Activated T-helper 1 cell treated with Interleukin-2 at 50 U/mL for 16 hours (primary cell): ENCODE measurements around the gene MARK2.

Experiments used
- DNase-seq: peaks from one replicate; pipeline ENCODE4 v3.0.0-alpha.2; 2020; ENCODE audit warnings: low read depth

MARK2 gene

DNA sequence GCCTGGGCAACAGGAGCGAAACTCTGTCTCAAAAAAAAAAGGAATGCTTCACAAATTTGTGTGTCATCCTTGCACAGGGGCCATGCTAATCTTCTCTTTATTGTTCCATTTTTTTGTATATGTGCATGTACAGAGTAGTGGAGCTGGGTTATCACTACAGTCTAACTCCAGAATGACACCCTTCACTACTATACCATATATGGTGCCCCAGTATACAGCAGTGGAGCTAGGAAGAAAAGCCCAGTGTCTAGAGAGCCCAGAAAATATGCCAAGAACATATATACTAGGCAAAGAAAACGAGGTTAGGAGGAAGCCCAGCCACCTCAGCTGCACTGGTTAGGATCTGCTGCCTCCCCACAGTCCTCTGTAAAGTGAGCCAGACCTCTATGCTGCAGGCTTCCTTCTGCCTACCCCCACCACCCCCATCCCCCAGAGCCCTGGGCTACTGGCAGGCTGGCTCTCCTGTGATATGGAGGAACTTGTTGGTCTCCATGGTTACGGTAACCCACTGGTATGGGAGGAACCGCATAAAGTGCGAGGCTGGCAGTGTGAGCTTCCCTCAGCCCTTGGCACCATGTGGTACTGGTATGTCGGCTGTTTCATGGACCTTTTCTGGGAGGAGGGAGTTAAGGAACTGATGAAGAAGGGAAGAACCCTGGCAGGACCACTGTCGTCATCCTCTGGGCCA is 43.8 kb downstream of the MARK2 start:
- DNase-seq = no peak

DNA sequence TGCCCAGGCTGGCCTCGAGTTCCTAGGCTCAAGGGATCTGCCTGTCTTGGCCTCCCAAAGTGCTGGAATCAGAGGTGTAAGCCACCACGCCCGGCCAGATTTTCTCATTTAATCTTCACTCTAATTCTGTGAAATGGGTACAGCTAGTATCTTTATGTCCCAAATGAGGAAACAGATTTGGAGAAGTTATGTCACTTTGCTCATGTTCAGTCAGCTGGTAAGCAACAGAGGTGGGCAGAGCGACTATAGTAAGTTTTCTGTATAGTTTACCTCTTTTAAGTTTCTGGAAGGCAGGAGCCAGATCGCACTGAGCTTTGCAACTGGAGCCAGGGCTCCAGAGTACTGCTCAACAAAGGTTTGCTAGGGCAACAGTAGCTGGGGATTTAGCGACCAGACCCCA is 44.9 kb downstream of the MARK2 start:
- DNase-seq = no peak

DNA sequence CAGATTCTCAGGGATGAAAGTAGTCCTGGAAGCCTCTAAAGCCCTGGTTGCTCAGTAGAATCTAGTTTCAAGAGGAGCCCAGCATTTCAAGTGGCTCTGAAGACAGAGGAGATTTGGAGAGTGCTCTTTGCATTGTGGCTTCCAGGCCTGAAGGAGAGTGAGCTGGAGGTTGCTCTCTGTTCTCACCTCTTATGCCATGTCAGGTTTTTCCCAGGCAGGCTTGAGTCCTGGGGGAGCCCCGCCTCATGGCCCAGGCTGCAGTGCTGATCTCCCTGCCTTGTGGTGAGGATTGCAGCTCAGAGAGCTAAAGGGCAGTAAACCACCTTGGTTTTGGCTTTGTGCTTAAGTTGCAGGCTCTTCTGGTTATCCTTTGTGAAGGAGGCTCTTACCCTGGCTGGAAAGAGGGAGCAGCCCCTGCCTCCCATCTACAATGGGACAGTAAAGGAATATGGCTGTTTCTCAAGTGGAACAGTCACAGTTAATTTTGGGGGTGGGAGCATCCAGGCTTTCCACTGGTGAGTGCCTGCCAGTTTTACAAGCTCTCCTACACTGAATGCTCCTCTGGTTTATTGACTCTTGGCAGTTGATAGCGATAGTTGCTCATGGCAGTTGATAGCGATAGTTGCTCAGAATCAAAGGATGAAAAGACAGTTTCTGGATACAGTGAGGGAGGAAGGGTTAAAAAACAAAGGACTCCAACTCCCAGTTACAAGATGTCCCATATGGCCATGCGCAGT is 45.5 kb downstream of the MARK2 start:
- no peak for DNase-seq

DNA sequence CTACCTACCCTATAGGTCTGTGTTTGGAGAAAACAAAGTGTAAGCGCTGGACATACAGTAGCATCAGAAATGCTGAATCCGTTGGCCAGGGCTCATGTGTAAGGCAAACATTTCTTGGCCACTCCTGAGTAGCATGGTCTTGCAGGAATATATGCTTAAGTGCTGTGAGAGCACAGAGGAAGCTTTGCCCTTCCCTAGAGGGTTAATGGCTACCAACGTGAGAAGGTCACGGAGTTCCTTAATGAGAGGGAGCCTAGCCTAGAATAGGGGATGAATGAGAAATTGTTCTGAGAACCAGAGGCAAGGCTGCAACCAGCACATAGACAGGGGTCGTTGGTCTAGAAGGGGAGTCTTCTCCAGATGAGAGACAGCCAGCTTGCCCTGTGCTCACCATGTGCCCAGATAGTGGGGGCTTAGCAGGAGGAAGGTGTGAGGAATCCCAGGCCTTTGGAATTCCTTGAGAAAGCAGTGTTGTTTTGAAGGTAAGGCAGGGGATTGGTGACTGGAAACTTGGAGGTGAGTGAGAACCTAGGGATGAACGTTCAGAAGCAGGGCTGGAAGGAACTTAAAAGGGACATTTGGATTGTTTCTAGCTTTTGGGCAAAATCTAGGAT is 48.6 kb downstream of the MARK2 start:
- no peak for DNase-seq

DNA sequence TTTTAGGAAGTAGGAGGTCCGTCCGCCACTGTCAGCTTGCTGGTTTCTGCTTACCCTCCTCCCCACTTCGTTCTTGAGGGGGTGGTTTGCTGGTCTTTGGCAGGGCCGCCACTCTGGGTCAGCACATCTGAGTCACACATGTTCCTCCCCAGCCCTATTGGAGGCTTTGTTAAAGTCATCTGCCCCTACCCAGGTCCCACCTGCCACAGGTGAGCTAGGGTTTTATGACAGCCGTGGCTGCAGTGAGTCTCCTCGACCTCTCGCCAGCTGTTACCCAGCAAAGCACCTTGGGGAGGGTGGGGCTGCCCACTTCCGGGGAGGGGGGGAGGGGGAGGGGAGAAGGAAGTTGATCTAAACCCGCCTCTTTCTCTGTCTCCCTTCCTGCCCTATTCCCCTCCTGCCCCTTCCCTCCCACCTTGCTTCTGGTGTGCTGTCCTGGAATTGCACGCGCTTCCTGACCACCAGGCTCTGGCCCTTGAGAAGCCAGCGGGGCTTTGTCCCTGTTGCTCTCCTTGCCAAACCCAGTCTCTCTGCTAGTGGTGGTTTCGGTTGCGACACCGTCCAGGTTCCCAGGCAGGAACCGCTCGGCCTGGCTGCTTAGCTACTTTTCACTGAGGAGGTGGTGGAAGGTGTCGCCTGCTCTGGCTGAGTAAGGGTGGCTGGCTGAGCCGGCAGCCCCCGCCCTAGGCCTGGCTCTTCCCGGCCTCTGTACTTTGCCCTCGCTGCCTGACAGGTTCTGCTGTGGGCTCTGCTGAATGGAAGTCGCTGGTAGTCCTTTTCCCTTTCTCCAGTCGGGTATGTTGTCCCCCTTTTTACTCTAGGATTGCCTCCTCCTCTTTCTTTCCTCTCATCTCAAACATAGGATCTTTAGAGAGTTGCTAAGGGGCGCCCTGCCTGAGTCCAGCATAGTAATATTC is 49.5 kb downstream of the MARK2 start:
- DNase-seq = peak; percentile 63

DNA sequence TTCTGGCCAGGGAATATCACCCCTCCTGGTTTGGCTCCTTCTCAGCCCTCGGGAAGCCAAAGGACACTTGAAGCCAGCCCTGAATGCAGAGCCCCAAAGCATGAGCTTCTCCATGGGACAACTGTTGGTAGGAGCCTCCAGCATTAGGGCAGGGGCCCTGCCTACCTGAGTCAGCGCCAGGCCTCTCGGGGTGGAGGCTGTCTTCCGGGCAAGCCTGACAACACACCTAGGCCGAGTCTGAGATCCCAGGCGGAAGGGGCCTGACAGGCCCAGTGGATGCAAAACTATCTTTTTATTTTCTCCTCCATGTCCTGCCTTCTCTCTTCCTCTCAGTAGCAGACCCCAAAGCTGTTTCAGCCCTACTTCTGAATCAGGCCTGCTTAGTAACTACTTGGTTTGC is 50.4 kb downstream of the MARK2 start:
- DNase-seq = no peak

DNA sequence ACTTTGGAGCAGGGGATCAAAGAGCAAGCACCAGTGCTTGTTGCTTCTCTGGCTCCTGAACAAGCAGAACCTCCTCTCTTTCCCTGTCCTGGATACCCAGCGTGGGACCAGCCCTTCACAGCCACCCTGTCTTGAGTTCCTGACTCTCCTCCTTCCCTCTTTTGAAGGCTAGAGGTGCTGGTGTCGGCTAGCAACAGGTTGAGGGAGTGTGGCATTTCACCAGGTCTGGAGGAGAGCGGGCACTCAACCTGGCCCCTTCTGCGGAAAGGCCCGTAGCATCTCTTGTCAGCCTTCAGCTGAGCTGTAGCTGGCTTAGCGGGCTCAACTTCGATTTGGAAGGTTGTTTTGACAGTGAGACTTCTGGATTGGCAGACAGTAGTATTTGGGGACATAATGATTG is 51.5 kb downstream of the MARK2 start:
- no peak for DNase-seq

DNA sequence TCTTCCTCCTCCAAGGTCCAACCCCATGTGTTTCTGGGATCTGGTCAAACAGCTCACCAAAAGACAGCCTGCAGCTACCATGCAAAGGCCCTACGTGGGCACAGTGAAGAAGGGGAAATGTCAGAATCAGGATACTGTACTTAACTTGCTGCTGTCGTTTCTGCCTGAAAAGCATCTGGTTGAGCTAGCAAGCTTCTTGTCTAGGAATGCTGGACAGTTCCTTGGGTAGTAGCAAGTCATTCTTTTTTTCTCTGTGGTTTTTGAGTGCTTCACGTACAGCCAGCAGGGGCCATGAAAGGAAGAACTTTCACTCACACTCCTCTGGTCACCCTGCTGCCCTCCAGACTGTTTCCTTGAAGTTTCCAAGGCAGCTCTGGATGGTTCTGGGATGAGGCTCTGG is 53.3 kb downstream of the MARK2 start:
- no peak for DNase-seq

DNA sequence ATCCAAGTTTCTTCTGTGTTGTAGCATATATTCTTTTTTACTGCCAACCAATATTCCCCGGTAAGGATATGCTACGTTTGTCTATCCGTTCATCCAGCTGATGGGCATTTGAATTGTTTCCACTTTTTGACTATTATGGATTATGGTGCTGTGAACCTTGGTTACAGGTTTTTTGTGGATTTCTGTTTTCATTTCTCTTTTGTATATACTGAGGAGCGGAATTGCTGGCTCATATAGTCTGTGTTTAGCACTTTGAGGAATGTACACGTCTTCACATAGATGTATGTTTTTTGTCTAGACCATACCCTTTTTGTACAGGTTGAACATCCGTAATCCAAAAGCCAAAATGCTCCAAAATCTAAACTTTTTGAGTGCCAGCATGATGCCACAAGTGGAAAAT is 54.4 kb downstream of the MARK2 start:
- no peak for DNase-seq

DNA sequence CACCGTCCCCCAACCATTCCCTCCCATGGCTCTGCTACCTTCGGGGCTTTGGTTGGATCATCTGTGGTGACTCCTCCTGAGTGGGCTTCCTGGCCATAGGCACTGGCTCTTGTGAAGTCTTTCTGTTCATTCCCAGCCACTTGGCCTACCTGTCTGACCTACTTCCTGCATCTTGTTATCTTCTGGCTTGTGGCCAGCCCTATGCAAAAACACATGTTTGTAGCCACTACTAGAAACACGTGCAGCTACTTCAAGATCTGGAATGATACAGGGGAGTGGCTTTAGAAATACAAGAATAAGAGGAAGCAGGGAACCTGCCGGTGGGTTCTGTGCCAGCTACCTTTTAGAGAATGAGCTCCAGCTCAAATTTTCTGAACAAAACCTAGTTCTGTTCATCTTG is 57.2 kb downstream of the MARK2 start:
- no peak for DNase-seq

DNA sequence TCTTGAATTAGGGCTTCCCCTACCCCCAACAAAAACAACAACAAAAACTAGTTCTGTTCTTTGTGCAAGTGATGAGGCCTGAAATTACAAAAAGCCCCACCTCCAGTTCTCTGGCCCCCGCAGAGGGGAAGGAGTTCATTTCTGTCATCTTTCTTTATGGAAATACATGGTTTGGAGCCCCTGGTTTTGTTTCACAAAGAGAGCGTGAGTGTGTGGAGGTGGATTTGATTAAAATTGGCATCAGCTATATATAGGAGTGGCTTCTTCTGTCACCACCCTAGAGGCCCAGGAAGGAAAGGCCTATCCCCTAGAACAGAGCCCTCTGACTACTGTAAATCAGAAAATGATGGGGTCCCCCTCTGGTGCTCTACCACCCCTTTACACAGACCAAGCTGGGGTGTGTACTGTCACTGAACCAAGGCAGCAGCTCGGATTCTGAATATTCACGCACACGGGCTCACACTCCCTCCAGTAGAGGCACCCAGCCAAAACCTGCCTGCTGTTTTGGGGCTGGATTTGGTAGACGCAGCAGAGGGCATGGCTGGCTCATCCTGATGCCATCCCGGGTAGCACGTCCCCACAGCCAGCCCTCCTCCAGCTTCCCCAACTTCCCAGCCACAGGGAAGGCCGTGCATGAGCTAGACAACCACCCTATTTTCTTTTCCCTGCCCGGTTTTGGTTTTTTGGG is 58.7 kb downstream of the MARK2 start:
- DNase-seq = no peak

DNA sequence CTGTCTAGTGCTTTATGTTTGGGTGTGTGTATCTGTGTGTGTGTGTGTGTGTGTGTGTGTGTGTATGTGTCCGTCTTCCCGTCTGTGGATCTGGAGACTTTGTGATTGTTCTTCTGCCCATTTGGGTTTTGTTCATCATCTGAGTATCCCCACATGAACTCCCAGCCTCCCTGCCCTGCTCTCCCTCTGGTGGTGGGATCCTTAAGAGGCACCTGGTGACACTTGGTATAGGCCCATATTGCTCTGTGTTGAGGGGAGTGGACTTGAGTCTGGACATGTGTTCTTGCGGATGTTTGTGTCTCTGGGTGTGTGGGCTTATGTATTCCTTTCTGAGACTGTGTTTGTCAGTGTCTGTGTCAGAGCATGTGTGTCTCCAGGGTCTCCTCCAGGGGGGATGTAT is 62.8 kb downstream of the MARK2 start:
- no peak for DNase-seq

DNA sequence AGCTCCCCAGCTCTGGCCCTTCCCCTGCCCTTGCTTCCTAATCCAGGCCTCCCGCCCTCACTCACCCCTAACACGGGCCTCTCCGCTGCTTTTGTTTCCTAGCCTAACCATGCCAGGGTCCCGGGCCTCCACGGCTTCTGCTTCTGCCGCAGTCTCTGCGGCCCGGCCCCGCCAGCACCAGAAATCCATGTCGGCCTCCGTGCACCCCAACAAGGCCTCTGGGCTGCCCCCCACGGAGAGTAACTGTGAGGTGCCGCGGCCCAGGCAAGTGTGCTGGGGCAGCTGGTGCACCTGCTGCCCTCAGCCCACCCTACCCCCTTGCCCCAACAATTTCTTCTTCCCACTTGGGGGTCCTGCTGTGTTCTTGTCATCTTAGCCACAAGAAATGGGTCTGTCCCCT is 65.0 kb downstream of the MARK2 start:
- DNase-seq = no peak

DNA sequence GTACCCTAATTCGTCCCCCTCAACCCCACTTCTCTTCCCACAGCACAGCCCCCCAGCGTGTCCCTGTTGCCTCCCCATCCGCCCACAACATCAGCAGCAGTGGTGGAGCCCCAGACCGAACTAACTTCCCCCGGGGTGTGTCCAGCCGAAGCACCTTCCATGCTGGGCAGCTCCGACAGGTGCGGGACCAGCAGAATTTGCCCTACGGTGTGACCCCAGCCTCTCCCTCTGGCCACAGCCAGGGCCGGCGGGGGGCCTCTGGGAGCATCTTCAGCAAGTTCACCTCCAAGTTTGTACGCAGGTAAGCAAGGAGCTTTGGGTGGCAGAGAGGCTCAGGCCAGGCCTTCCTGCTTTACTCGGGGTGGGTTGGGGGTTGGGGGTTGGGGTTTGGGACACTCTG is 65.8 kb downstream of the MARK2 start:
- DNase-seq = no peak

DNA sequence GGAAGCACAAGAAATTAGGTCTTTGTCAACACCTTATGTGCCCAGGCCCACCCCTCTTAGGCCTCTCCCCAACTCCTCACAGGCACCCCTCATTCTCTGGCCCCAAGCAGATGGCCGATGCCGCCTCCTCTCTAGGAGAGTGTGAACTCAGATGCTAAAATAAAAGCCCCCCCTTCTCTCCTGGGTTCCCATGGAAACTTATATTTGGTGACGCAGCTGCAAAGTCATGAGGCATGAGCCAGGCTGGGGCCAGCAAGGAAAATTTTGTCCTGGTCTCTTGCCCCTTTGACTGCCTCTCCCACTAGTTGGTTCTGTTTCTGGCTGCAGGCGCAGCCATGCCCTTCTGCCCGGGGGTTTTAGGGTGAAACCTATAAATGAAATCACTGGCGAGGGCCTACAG is 66.3 kb downstream of the MARK2 start:
- DNase-seq = no peak

DNA sequence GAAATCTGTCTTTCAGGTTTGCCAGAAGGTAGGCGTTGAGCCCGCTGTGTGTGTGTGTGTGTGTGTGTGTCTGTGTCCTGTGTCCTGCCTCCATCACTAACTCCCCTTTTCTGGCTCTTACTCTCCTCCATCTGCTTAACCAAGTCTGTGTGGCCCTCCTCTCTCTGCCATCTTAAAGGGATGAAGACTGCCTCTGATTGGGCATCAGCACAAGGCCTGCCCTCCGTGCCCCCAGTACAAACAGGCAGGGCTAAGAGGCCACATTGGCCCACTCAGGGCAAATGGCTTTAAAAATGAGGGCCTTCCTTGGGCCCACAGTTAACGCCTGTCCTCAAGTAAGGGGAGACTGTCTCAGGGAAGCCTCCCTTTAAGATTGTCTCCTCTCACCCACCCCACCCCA is 67.2 kb downstream of the MARK2 start:
- DNase-seq = no peak

DNA sequence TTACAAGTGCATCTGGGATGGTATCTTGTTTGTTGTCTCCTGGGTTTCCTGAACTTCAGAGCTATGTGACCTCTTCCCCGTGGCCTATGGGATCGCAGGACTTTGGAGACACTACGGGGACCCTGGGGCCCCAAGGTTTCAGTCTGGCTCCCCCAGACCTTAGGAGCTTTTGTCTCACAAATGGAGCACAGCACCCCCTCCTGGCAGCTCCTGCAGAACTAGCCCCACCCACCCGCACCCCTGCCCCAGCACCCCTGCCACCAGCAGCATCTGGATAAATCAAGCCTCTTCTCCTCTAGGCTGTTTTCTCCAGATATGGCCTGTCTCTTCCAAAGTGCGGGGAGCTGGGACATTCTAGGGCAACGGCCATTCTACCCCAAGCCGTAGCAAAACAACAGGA is 67.7 kb downstream of the MARK2 start:
- no peak for DNase-seq

DNA sequence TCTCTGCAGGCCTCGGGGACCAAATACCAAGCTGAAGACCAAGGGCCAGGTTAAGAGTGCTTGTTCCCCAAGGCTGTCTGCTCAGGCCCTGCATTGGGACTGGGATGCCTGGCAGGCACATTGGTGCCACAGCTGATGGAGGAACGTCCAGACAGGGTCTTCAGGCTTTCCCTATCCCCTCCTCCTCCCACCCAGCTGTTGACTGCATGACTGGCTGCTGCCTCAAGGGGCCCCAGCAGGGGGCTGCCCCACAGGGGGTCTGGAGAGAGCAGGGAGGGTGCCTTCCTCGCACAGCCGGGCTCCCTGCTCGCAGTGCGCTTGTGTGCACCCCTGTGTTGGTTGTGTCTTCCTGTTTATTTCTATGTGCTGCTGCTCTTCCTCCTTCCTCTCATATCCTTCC is 68.2 kb downstream of the MARK2 start:
- DNase-seq = no peak

DNA sequence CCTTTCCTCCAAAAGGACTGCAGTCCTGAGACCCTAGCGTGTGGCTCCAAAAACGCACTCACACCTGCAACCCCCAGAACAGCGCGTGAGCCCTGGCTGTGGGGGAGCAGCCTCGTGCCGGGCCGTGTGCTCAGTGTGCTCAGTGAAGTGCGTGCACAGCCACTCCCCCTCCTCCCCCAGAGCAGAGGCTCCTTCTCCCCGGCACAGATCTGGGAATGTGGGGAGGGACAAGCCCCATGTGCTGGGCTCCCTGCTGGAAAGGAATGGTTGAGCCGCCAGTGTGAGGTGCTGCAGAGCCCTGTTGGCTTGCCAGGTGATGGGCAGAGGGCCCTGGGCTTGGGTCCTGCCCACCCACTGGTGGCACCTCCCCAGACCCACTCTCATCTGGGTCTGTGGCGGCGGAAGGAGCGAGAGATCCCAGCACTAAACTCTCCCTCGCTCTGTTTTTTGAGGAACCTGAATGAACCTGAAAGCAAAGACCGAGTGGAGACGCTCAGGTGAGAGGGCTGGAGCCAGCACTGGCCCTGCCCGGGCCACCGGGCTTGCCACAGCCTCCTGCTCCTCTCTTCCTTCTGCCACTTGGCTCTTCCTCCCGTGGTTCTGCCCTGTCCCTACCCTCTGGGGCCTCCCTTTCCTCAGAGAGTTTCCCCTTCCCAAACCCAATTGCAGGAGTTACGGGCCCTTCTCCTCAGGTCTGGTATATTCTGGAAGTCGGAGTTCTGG is 69.1 kb downstream of the MARK2 start:
- no peak for DNase-seq

DNA sequence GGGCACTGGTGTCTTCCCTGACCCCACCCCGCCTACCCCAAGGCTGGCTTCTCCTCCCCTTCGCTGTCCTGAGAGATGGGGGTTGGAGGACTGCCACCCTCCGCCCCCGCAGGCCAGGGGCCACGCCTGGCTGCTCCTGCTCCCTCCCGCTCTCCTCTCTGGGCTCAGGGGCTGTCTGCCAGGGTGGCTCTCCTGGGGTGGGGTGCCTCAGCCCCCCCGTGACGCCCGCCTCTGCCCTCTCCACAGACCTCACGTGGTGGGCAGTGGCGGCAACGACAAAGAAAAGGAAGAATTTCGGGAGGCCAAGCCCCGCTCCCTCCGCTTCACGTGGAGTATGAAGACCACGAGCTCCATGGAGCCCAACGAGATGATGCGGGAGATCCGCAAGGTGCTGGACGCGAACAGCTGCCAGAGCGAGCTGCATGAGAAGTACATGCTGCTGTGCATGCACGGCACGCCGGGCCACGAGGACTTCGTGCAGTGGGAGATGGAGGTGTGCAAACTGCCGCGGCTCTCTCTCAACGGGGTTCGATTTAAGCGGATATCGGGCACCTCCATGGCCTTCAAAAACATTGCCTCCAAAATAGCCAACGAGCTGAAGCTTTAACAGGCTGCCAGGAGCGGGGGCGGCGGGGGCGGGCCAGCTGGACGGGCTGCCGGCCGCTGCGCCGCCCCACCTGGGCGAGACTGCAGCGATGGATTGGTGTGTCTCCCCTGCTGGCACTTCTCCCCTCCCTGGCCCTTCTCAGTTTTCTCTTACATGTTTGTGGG is 69.9 kb downstream of the MARK2 start:
- no peak for DNase-seq
